ENCODE measurements around the gene IRS2.

DNA sequence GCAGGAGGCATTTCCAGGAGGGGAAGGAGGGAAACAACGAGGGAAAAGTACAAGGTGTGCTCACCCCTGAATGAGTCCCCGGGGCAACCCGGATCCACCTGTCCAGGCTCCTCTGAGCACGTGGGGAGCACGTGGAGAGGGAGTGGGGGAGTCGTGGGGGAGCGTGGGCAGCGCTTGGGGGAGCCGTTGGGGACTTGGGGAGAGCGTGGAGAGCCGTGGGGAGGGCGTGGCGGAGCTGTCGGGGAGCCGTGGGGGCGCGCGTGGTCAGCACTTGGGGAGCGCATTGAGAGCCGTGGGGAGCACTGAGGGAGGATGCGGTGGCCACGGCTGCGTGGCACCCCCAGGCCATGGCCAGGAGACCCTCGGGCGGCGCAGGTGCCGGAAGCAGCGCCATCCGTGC is 52.8 kb downstream of the IRS2 start:
- no peak for TF ChIP-seq POLR2A (IDR thresholded peaks at IDR 0.05)
- TF ChIP-seq, protein P1, sequence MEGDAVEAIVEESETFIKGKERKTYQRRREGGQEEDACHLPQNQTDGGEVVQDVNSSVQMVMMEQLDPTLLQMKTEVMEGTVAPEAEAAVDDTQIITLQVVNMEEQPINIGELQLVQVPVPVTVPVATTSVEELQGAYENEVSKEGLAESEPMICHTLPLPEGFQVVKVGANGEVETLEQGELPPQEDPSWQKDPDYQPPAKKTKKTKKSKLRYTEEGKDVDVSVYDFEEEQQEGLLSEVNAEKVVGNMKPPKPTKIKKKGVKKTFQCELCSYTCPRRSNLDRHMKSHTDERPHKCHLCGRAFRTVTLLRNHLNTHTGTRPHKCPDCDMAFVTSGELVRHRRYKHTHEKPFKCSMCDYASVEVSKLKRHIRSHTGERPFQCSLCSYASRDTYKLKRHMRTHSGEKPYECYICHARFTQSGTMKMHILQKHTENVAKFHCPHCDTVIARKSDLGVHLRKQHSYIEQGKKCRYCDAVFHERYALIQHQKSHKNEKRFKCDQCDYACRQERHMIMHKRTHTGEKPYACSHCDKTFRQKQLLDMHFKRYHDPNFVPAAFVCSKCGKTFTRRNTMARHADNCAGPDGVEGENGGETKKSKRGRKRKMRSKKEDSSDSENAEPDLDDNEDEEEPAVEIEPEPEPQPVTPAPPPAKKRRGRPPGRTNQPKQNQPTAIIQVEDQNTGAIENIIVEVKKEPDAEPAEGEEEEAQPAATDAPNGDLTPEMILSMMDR (IDR thresholded peaks at IDR 0.05) = no peak
